ENCODE results near the gene DKKL1.

The DKKL1 gene

GRCh38 chr19:49396738-49397505 is 33.2 kb downstream of the DKKL1 start:
- no peak for DNase-seq (ENCODE audit: low read depth, low spot score)

DNA sequence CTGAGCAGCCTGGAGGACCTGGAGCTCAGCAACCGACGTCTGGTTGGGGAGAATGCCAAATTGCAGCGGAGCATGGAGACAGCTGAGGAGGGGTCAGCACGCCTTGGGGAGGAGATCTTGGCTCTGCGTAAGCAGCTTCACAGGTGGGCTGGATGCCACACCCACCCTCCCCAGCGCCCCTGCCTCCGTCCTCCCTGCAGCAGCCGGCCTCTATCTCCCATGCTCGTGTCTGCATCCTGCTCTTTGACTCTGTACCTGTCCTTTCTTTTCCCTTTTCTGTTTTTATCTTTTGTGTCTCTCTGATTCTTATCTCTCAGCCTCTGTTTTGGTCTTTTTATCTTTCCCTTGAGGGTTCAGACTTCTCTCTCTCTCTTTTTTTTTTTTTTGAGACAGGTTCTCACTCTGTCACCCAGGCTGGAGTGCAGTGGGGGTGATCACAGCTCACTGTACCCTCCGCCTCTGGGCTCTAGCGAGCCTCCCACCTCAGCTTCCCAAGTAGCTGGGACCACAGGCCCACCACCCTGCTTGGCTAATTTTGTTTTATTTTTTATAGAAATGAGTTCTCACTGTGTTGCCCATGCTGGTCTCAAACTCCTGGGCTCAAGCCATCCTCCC is 34.4 kb downstream of the DKKL1 start:
- DNase-seq (ENCODE audit: low read depth, low spot score), result no peak

- no peak for DNase-seq (ENCODE audit: low read depth, low spot score)
These were observed 35.3 kb downstream of the DKKL1 start for GRCh38 chr19:49398931-49399330.

- no peak for DNase-seq (ENCODE audit: low read depth, low spot score)
These were observed 36.4 kb downstream of the DKKL1 start for GRCh38 chr19:49400029-49400428.

- DNase-seq (ENCODE audit: low read depth, low spot score), result peak; percentile 86
These were observed 39.9 kb downstream of the DKKL1 start for GRCh38 chr19:49403404-49404187.

DNA sequence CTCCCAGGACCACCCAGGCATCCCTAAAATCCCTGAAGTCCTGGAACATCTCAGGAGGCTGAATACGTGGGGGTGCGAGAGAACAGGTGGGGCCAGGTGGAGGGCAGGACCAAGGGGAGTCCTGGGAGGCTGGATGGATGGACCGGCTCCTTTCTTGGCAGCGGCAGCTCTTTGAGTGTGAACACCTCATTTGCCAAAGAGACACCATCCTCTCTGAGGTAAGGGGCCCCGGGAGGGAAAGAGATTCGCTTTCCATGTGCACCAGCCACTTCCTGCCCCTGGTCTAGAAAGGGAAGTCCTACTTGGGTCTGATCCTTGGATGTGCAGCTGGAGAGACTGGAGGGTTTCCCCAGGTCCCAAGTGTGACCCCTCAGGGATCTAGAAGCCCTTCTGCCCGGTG is 43.4 kb downstream of the DKKL1 start:
- DNase-seq (ENCODE audit: low read depth, low spot score), result no peak

DNA sequence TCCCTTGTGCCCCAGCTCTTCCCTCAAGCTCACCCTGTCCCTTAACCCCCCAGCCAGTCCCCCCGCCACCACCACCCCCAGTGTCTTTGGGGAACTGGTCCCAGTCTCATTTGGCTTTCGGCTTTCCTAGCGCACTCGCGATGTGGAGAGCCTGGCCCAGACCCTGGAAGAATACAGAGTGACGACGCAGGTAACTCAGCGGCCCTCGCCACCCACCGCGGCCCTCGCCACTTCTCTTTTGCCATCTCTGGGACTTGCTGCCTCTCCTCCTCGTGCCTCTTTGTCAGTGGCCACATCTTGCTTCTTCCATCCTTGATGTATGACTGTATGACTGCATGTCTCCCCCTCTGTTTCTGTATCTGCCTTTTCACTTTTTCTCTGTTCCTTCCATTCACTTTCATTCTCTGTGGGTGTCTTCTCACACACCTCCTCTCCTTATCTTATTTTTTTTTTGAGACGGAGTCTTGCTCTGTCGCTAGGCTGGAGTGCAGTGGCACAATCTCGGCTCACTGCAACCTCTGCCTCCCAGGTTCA is 43.9 kb downstream of the DKKL1 start:
- DNase-seq (ENCODE audit: low read depth, low spot score), result no peak

- DNase-seq (ENCODE audit: low read depth, low spot score), result no peak
These were observed 45.3 kb downstream of the DKKL1 start for GRCh38 chr19:49408816-49409440.

- no peak for DNase-seq (ENCODE audit: low read depth, low spot score)
These were observed 45.9 kb downstream of the DKKL1 start for GRCh38 chr19:49409441-49410029.

DNA sequence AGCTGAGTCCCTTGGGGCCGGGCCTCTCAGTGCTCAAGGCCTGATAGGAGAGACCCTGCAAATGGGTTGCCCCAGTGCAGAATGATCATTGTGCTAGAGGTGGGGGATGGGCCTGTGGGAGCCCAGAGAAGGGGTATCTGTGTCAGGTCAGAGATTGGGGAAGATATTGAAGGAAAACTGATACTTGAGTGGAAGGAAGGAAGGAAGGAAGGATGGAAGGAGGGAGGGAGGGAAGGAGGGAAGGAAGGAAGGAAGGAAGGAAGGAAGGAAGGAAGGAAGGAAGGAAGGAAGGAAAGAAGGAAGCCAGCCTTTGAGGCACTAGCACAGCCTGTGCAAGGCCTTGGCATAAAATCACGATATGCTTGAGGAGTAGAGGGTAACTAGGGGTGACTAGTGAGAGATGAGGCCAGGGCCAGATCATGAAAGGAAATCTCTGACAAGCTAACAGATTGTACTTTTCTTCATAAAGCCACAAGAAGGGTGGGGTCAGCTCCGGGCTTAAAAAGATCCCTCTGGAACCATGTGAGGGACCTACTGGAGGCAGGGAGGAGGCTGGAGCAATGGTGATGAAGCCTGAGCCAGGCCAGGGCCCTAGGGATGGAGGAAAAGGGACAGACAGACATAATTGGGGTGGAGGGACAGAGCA is 48.1 kb downstream of the DKKL1 start:
- no peak for DNase-seq (ENCODE audit: low read depth, low spot score)

GRCh38 chr19:49413348-49413747 is 49.7 kb downstream of the DKKL1 start:
- DNase-seq (ENCODE audit: low read depth, low spot score), result no peak

DNA sequence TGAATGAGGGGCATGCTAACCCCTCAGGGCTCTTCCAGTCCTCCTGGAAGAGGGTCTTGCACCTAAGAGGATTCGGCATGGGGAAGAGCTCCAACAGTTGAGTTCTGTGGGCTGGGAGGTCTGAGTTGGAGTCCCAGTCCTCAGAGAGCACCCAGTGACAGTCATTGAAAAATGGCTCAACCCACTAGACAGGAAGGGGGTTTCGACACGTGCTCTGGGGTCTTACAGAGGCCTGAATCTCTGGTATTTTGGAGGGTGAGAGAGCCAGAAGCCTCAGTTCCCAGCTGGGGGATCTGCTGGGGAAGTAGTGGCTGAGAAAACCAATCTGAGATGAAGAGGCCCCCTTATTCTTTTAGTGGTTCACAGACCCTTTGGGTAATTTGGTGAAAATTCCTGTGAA is 50.6 kb downstream of the DKKL1 start:
- no peak for DNase-seq (ENCODE audit: low read depth, low spot score)

GRCh38 chr19:49415102-49415809 is 51.6 kb downstream of the DKKL1 start:
- no peak for DNase-seq (ENCODE audit: low read depth, low spot score)

- DNase-seq (ENCODE audit: low read depth, low spot score), result no peak
These were observed 52.1 kb downstream of the DKKL1 start for GRCh38 chr19:49415810-49416200.

GRCh38 chr19:49417088-49417487 is 53.4 kb downstream of the DKKL1 start:
- DNase-seq (ENCODE audit: low read depth, low spot score), result no peak

GRCh38 chr19:49418511-49418910 is 54.8 kb downstream of the DKKL1 start:
- no peak for DNase-seq (ENCODE audit: low read depth, low spot score)

GRCh38 chr19:49419173-49419572 is 55.5 kb downstream of the DKKL1 start:
- no peak for DNase-seq (ENCODE audit: low read depth, low spot score)

DNA sequence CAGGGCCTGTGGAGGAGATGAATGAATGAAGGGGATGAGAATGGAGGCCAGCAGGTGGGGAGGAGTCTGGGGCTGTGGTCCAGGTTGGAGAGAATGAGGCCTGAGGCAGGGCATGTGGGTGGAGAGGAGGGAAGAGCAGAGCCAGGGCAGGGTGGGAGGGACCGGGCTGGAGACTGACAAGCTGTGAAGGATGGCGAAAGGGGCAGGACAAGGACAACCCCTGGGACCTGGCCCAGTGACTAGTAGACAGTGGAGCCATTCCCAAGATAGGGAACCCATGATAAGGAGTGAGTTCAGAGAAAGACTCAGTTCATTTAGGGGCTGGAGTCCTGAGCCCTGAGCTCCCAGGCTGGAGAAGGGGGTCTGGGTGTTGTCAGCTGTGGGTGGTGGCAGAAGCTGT is 56.5 kb downstream of the DKKL1 start:
- DNase-seq (ENCODE audit: low read depth, low spot score), result no peak

DNA sequence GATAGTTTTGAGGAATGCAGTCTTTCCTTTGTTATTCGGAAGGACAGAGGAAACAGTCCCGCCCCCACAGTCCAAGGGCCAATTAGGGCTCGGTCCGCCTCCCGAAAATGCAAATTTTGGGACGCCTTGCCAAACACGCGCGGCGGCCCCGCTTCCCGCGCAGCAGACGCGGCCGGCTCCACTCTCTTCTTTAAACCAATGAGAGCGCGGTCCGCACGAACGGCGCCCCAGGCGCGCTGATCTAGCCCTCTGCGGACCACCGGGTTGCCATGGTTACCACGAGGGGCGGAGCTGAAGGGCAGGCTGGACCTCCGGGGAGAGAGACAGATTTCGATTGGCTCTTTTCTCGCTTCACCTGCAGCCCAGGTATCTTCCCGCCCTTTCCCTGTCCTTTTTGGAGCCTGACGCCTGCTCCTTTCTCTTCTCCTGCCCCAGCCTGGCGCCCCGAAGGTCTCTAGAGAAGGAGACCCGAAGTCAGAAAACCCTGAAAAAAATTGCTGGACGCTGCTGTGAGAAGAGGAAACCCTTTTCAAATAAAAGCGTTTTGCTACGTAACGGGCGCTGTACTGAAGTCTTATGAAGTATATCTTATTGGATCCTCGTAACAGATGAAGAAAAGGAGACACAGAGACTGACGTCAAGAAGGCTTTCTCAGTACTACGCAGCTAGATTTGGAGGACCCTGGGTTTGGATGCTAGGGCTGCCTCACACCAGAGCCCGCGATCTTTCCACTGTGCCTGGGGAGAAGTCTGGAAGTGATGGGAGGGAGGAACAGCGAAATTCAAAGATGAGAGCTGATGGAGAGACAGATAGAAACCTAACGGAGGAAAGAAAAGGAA is 57.6 kb downstream of the DKKL1 start:
- DNase-seq (ENCODE audit: low read depth, low spot score), result no peak

- no peak for DNase-seq (ENCODE audit: low read depth, low spot score)
These were observed 58.2 kb downstream of the DKKL1 start for GRCh38 chr19:49421878-49422202.
